Effector memory CD4-positive, alpha-beta T cell (primary cell): ENCODE data around the gene PLCH1.

ENCODE experiments used
- DNase-seq, 3 donors: peaks; one replicate each; pipeline ENCODE4 v3.0.0-alpha.2; 2020
- H3K27ac ChIP-seq: 2 replicates; pipeline ENCODE4 v1.7.0; 2013; ENCODE audit warnings: mild to moderate bottlenecking, low read length, moderate library complexity; ENCODE audit not compliant: insufficient read depth, poor library complexity, severe bottlenecking
- H3K27me3 ChIP-seq: replicated peaks from 2 replicates; pipeline ENCODE4 v1.7.0; 2013; ENCODE audit warnings: mild to moderate bottlenecking, low read length; ENCODE audit not compliant: insufficient read depth, control insufficient read depth, poor library complexity, severe bottlenecking
- H3K36me3 ChIP-seq: 2 replicates; pipeline ENCODE4 v1.7.0; 2013; ENCODE audit warnings: mild to moderate bottlenecking, low read length, moderate library complexity; ENCODE audit not compliant: control insufficient read depth, insufficient read depth
- H3K4me1 ChIP-seq: 2 replicates; pipeline ENCODE4 v1.7.0; 2013; ENCODE audit warnings: low read length, mild to moderate bottlenecking; ENCODE audit not compliant: control insufficient read depth, insufficient read depth, poor library complexity, severe bottlenecking
- H3K4me3 ChIP-seq: 2 replicates; pipeline ENCODE4 v1.7.0; 2013; ENCODE audit warnings: low read length, low read depth, mild to moderate bottlenecking; ENCODE audit not compliant: insufficient read depth, poor library complexity, severe bottlenecking
- H3K9me3 ChIP-seq: 2 replicates; pipeline ENCODE4 v1.7.0; 2013; ENCODE audit warnings: mild to moderate bottlenecking, low read length, moderate library complexity; ENCODE audit not compliant: control insufficient read depth

The PLCH1 gene

DNA sequence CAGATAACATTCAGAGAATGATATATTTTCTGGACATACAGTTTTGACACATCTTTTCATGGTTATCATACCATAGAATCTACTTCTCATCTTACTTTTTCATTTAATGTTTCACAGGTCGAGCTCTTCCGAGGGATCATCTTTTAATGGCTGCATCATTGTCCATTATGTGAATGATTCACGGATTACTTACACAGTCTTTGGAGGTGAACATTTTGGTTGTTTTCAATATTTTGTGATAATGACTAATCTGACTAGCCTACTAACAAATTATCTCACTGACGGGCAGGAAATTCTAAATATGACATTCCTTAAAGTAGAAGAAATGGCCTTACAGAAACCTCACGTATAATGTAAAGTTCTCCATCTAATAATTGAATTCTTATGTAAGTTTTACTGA is 242.2 kb downstream of the PLCH1 start:
- Histone ChIP-seq H3K36me3 (no peaks in the 10 kb centered on the region), H3K4me1 (no peaks in the 10 kb centered on the region), H3K4me3 (no peak overlapping the region), H3K27me3 (no peaks in the 10 kb centered on the region), H3K9me3 (no peaks in the 10 kb centered on the region), H3K27ac (no peak overlapping the region)
- no peak for DNase-seq

DNA sequence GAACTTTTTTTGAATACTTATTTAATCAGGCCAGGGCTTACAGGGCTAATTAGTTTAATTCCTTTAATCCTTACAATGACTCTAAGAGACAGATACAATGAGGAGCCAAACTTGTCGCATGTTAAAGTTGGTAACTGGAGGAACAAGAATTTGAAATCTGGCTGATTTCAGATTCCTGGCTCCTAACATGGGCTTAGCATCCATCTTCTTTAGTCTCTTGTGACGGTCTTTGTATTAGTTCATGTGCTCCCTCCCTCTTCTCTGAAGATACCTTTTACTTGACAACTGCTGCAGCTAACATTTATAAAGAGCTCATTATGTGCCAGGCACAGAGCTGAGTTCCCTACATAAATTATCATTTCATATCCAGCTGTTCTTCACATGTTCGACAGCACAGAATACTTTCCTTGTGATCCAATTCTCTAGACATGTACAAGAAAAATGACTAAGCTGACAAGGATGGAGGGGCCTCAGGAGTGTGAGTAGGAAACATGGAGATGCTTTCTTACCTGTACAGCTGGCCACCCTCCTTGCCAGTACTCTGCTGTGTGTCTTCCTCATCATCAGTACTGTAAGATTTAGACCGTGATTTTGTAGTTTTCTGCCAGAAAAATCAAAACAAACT is 244.6 kb downstream of the PLCH1 start:
- Histone ChIP-seq H3K4me1 (no peaks in the 10 kb centered on the region), H3K27me3 (no peaks in the 10 kb centered on the region), H3K27ac (no peak overlapping the region), H3K9me3 (no peaks in the 10 kb centered on the region), H3K36me3 (no peaks in the 10 kb centered on the region), H3K4me3 (no peak overlapping the region)
- no peak for DNase-seq

DNA sequence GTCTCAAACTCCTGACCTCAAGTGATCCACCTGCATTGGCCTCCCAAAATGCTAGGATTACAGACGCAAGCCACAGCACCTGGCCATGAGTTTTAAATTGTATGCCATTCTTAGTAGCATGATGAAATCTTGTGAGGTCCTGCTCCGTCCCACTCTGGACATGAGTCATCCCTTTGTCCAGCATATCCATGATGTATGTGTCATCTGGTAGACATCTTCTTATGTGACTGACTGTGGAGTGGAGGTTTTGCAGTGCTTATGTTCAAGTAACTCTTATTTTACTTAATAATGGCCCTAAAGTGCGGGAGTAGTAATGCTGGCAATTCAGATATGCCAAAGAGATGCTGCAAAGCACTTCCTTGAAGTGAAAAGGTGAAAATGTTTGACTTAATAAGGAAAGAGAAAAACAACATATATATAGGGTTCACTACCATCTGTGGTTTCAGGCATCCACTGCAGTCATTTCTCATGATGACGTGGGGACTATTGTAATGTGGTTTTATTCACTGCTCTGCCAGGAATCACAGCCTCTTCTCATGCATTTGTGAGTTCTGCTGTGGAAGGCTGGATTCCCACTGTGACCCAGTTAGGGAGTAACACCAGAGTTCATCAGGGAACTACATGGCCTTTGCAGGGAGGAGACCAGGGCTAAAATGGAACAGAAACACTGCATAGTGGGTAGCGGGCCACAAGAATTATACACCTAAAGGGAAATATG is 246.8 kb downstream of the PLCH1 start:
- Histone ChIP-seq H3K36me3 (no peaks in the 10 kb centered on the region), H3K9me3 (no peaks in the 10 kb centered on the region), H3K27ac (no peak overlapping the region), H3K4me1 (no peaks in the 10 kb centered on the region), H3K27me3 (no peaks in the 10 kb centered on the region), H3K4me3 (no peak overlapping the region)
- no peak for DNase-seq

DNA sequence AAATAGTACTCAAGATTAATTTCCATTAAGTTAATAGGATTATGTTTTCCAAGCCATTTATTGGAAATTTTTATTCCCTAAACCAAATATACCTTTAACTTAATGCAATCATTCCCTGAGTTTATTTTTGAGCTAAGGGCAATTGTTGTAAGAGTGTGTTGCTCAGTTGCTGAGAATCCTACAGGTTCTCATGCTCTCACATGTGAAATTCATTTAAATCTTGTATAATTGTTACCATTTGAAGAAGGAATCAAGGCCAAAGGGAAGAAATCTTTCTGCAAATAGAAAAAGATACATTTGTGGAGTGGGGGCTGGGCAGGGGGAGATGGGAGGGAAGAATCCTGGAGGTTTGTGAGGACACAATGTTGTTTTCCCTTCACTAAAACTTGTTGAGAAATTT is 248.7 kb downstream of the PLCH1 start:
- Histone ChIP-seq H3K27ac (no peak overlapping the region), H3K27me3 (no peaks in the 10 kb centered on the region), H3K36me3 (no peaks in the 10 kb centered on the region), H3K4me1 (no peaks in the 10 kb centered on the region), H3K9me3 (no peaks in the 10 kb centered on the region), H3K4me3 (no peak overlapping the region)
- DNase-seq = no peak

DNA sequence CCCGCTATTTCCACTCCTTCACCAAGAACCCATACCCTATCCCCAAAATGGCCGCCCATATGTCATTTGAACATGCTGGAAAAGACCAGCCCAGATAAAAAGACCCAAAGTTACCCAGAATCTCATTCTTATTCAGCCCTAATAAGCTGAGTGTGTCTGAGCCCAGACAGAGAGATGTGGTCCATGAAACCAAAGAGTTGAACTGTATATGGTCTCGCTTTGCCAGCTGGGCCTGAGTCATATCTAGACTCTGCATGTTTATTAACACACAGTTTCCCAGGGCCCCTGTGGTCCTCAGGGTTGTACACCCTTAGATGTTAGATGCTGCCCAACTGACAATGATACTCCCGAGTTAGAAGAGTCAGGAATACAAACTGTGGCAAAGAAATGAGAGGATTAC is 249.5 kb downstream of the PLCH1 start:
- Histone ChIP-seq H3K9me3 (no peaks in the 10 kb centered on the region), H3K27me3 (no peaks in the 10 kb centered on the region), H3K27ac (no peak overlapping the region), H3K36me3 (no peaks in the 10 kb centered on the region), H3K4me1 (no peaks in the 10 kb centered on the region), H3K4me3 (no peak overlapping the region)
- no peak for DNase-seq

DNA sequence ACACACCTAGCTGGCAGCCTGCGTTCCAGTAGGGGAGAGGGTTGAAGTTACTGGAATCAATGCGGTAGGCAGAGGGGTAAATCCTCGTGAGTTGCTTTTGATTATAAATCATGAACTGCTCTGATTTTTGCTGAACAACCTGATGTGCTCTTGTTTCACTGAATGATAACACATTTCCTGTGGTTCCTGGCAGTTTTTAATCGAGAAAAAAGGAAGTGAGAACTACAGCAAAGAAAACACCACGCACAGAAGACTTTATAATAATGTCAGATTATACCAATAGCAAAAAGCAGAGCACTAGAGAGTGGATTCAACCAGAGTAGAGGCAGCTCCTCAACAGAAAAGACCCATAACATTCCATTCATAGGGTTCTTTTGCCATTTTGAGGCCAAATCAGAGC is 250.5 kb downstream of the PLCH1 start:
- H3K27ac ChIP-seq = no peak overlapping the region
- no peak for DNase-seq
- H3K4me1 ChIP-seq = no peaks in the 10 kb centered on the region
- no peak overlapping the region for H3K4me3 ChIP-seq
- no peaks in the 10 kb centered on the region for H3K36me3 ChIP-seq
- no peaks in the 10 kb centered on the region for H3K9me3 ChIP-seq
- no peaks in the 10 kb centered on the region for H3K27me3 ChIP-seq

DNA sequence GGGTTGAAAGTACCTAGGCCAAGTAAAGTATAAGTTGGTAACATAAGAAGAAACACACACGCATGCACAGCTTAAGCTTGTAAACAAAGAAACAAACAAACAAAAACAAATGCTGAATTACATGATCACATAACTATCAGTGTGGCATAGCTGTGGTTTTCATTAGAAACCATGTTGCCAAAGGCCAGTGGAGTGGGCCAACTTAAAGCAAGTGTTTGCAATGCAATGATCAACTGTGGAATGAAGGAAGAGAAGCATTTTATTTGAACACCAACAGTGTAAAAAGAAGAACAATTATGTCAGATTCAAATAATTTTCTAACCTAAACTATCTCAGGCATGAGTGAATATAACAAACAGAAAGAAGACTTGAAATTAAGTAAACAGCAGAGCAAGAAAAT is 252.0 kb downstream of the PLCH1 start:
- H3K36me3 ChIP-seq = no peaks in the 10 kb centered on the region
- no peaks in the 10 kb centered on the region for H3K9me3 ChIP-seq
- no peaks in the 10 kb centered on the region for H3K4me1 ChIP-seq
- no peak for DNase-seq
- H3K27ac ChIP-seq = no peak overlapping the region
- no peaks in the 10 kb centered on the region for H3K27me3 ChIP-seq
- no peak overlapping the region for H3K4me3 ChIP-seq

DNA sequence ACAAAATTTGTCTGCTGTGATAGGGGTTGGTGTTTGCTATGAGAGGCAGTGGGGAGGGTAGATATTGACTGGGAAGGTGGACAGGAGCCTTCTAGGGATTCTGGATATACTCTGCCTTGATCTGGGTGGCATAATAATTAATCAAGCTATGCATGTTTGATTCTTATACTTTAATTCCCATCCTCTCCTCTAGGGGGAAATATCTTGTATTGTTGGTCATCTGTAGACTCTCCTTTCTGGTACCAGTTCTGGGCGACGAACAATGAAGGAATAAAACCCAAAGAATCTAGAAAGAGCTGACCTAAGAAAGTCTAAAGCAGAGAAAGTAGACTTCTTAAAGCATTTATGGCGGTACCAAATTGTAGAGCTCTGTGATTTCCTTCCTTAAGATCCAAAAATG is 253.2 kb downstream of the PLCH1 start:
- no peak for DNase-seq
- H3K36me3 ChIP-seq = no peaks in the 10 kb centered on the region
- no peaks in the 10 kb centered on the region for H3K9me3 ChIP-seq
- no peaks in the 10 kb centered on the region for H3K4me1 ChIP-seq
- H3K4me3 ChIP-seq = no peak overlapping the region
- no peaks in the 10 kb centered on the region for H3K27me3 ChIP-seq
- H3K27ac ChIP-seq = no peak overlapping the region

DNA sequence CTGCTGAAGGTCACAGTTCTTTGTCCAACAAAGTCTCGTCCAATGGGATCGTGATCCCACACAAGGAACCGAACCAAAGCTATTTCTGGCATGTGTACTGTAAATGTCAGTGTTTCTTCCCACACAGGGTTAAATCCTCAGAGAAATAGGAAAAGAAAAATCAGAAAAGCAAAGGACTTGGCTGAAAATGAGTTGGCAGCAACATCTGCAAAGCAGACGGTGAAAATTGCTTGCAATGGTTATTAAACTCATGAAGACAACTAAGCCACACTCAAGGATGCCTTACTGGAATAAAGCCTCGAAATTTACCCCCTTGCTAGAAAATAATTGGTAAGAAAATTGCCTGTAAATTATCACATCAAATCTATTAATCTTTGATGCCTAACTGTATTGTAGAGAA is 256.2 kb downstream of the PLCH1 start:
- no peak for DNase-seq

DNA sequence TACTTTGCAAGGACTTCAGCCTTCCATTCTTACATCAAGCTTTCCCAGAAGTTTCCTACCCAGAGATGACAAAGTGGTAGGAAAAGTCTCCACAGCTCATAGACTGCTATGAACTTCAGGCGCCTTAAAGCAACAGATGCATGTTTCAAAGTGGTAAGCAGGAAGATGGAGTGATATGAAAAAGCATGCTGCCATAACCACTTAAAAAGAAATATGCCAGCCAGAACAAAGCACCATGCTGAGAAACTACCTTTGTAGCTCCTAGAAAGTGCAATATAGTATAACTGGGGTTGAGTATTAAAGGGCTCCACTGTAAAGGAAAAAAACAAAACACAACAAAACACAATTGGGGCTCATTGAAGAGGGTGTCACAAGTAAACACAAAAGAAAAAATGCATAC is 259.0 kb downstream of the PLCH1 start:
- Histone ChIP-seq H3K4me1 (no peaks in the 10 kb centered on the region), H3K9me3 (no peaks in the 10 kb centered on the region), H3K4me3 (no peak overlapping the region), H3K27me3 (no peaks in the 10 kb centered on the region), H3K27ac (no peak overlapping the region), H3K36me3 (no peaks in the 10 kb centered on the region)
- no peak for DNase-seq

More for the DNA sequence above, 256.2 kb downstream of the PLCH1 start:
- no peaks in the 10 kb centered on the region for H3K27me3 ChIP-seq
- no peaks in the 10 kb centered on the region for H3K9me3 ChIP-seq
- H3K4me1 ChIP-seq = no peaks in the 10 kb centered on the region
- H3K27ac ChIP-seq = no peak overlapping the region
- H3K36me3 ChIP-seq = no peaks in the 10 kb centered on the region
- no peak overlapping the region for H3K4me3 ChIP-seq
